ENCODE results near the gene NKX2-2.

NKX2-2 gene

GRCh38 chr20:21510414-21511384, 3.2 kb downstream of the NKX2-2 start:
- no peak overlapping the region for H3K4me3 ChIP-seq (ENCODE audit: low read length)
- DNase-seq (ENCODE audit: low read depth, low spot score) = no peak

- no peak overlapping the region for H3K4me3 ChIP-seq (ENCODE audit: low read length)
Observed at GRCh38 chr20:21509597-21510371, 4.1 kb downstream of the NKX2-2 start.

GRCh38 chr20:21509079-21509596, 4.7 kb downstream of the NKX2-2 start:
- no peak for DNase-seq (ENCODE audit: low read depth, low spot score)
- no peak overlapping the region for H3K4me3 ChIP-seq (ENCODE audit: low read length)

More at GRCh38 chr20:21509597-21510371, 4.1 kb downstream of the NKX2-2 start:
- DNase-seq (ENCODE audit: low read depth, low spot score) = no peak

GRCh38 chr20:21508230-21509078, 5.4 kb downstream of the NKX2-2 start:
- no peak overlapping the region for H3K4me3 ChIP-seq (ENCODE audit: low read length)
- DNase-seq (ENCODE audit: low read depth, low spot score) = no peak

- DNase-seq (ENCODE audit: low read depth, low spot score) = no peak
- no peak overlapping the region for H3K4me3 ChIP-seq (ENCODE audit: low read length)
Observed at GRCh38 chr20:21507400-21508229, 6.2 kb downstream of the NKX2-2 start.

- DNase-seq (ENCODE audit: low read depth, low spot score) = no peak
Observed at GRCh38 chr20:21505810-21506530, 7.9 kb downstream of the NKX2-2 start.

GRCh38 chr20:21505161-21505809, 8.6 kb downstream of the NKX2-2 start:
- peak; percentile 46 for DNase-seq (ENCODE audit: low read depth, low spot score)
- H3K4me3 ChIP-seq (ENCODE audit: low read length) = no peak overlapping the region

More at GRCh38 chr20:21505810-21506530, 7.9 kb downstream of the NKX2-2 start:
- peak overlapping the region; percentile 41 for H3K4me3 ChIP-seq (ENCODE audit: low read length)

GRCh38 chr20:21504323-21504722, 9.5 kb downstream of the NKX2-2 start:
- DNase-seq (ENCODE audit: low read depth, low spot score) = no peak
- H3K4me3 ChIP-seq (ENCODE audit: low read length) = no peak overlapping the region

- DNase-seq (ENCODE audit: low read depth, low spot score) = peak; percentile 78
- no peak overlapping the region for H3K4me3 ChIP-seq (ENCODE audit: low read length)
Observed at GRCh38 chr20:21503345-21503744, 10.5 kb downstream of the NKX2-2 start.

GRCh38 chr20:21501184-21501583, 12.7 kb downstream of the NKX2-2 start:
- H3K4me3 ChIP-seq (ENCODE audit: low read length) = no peak overlapping the region
- DNase-seq (ENCODE audit: low read depth, low spot score) = no peak

- no peak for DNase-seq (ENCODE audit: low read depth, low spot score)
- H3K4me3 ChIP-seq (ENCODE audit: low read length) = no peak overlapping the region
Observed at GRCh38 chr20:21500599-21500998, 13.3 kb downstream of the NKX2-2 start.

- no peak overlapping the region for H3K4me3 ChIP-seq (ENCODE audit: low read length)
- DNase-seq (ENCODE audit: low read depth, low spot score) = no peak
Observed at GRCh38 chr20:21499641-21500040, 14.2 kb downstream of the NKX2-2 start.

- no peak for DNase-seq (ENCODE audit: low read depth, low spot score)
- H3K4me3 ChIP-seq (ENCODE audit: low read length) = no peak overlapping the region
Observed at GRCh38 chr20:21498635-21499034, 15.2 kb downstream of the NKX2-2 start.

- no peak overlapping the region for H3K4me3 ChIP-seq (ENCODE audit: low read length)
- no peak for DNase-seq (ENCODE audit: low read depth, low spot score)
Observed at GRCh38 chr20:21498195-21498594, 15.7 kb downstream of the NKX2-2 start.

- DNase-seq (ENCODE audit: low read depth, low spot score) = no peak
- H3K4me3 ChIP-seq (ENCODE audit: low read length) = no peak overlapping the region
Observed at GRCh38 chr20:21496452-21496851, 17.4 kb downstream of the NKX2-2 start.

GRCh38 chr20:21493049-21493448, 20.8 kb downstream of the NKX2-2 start:
- H3K4me3 ChIP-seq (ENCODE audit: low read length) = no peak overlapping the region
- no peak for DNase-seq (ENCODE audit: low read depth, low spot score)

- no peak for DNase-seq (ENCODE audit: low read depth, low spot score)
- no peak overlapping the region for H3K4me3 ChIP-seq (ENCODE audit: low read length)
Observed at GRCh38 chr20:21490105-21490504, 23.8 kb downstream of the NKX2-2 start.
